Activated CD8-positive, alpha-beta T cell treated with anti-CD3 and anti-CD28 coated beads for 36 hours (primary cell): ENCODE measurements around the gene PDCD4. TPM values are rescaled to one million over a fixed set of nuclear protein-coding genes. Genes with fewer than 3 reads are reported as not detected.

Source experiments
- ATAC-seq: fragments of 200-7000 bp; cut with Tn5 transposase; one replicate; pipeline ENCODE4 v1.10.0; 2021; ENCODE audit warnings: mild to moderate bottlenecking, moderate library complexity
- CTCF ChIA-PET: fragments of 350-600 bp; sonication (Branson Sonifier 250); formaldehyde crosslinking; loops from one replicate; lab custom pipeline; 2021; ENCODE audit warnings: antibody characterized with exemption; lab: Charles Lee
- POLR2A ChIA-PET: fragments of 350-600 bp; sonication (Branson Sonifier 250); formaldehyde crosslinking; loops from one replicate; lab custom pipeline; 2021; ENCODE audit warnings: antibody characterized with exemption; lab: Charles Lee
- DNase-seq: peaks from one replicate; pipeline ENCODE4 v3.0.0-alpha.2; 2020
- H3K27ac Mint-ChIP-seq: one replicate; pipeline ENCODE4 v1.8.0; 2021; ENCODE audit warnings: mild to moderate bottlenecking, mixed read lengths
- H3K27me3 Mint-ChIP-seq: one replicate; pipeline ENCODE4 v1.8.0; 2021; ENCODE audit warnings: mixed read lengths
- H3K36me3 Mint-ChIP-seq: one replicate; pipeline ENCODE4 v1.8.0; 2021; ENCODE audit warnings: low read depth, mixed read lengths
- H3K4me1 Mint-ChIP-seq: one replicate; pipeline ENCODE4 v1.8.0; 2021; ENCODE audit warnings: low read depth, mixed read lengths
- H3K4me3 Mint-ChIP-seq: one replicate; pipeline ENCODE4 v1.8.0; 2021; ENCODE audit warnings: mild to moderate bottlenecking, moderate library complexity, mixed read lengths
- H3K9me3 Mint-ChIP-seq: one replicate; pipeline ENCODE4 v1.8.0; 2021; ENCODE audit warnings: mixed read lengths
- intact Hi-C: fragments of 100-400 bp; cut with micrococcal nuclease; formaldehyde crosslinking; loops from one replicate; pipeline ENCODE4 v1.10.0; 2022
- total RNA-seq, 2 experiments: library from RNA; stranded (reverse); gene quantifications; one replicate each; pipeline ENCODE4 v1.2.3, GENCODE V29; 2021
- TF ChIP-seq, protein P1 (sequence below): fragments of 200-600 bp; IDR thresholded peaks from one replicate; pipeline ENCODE4 v1.8.0; 2022; ENCODE audit warnings: antibody characterized with exemption, mild to moderate bottlenecking

Gene PDCD4
- total RNA-seq, 2 experiments from 2014 or later: 186 to 190 TPM

DNA sequence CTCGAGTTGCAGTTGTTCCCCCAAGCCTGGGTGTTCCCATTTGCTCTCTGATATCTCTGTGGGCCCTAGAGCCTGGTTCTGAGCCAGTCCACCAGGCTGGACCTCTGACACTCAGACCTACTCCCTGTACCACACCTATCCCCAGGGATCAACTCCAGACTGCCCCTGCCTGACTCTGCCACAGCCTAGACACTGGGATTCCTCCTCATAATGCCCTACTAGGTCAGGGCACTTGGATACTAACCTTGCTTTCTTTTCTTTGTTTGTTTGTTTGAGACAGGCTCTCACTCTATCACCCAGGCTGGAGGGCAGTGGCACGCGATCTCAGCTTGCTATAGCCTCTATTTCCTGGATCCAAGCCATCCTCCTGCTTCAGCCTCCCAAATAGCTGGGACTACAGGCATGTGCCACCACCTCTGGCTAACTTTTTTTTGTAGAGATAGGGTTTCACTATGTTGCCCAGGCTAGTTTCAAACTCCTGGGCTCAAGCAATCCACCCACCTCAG, 30.8 kb upstream of the PDCD4 start:
- CTCF ChIA-PET: interaction anchor here (1.2 to 2.4 kb wide), 3 partner anchors 39 to 95 kb away, joined by 5 to 11 read pairs (median 6); no protein-coding TSS in a partner anchor
- ATAC-seq (no peak), DNase-seq (no peak)
- Mint-ChIP-seq H3K27me3 (no peaks in the 10 kb centered on the region), H3K9me3 (no peaks in the 10 kb centered on the region), H3K36me3 (no peaks in the 10 kb centered on the region), H3K4me1 (peaks cover 67% of the 10 kb centered on the region), H3K4me3 (no peak overlapping the region), H3K27ac (peak overlapping the region; percentile 86)
- TF ChIP-seq, protein P1, sequence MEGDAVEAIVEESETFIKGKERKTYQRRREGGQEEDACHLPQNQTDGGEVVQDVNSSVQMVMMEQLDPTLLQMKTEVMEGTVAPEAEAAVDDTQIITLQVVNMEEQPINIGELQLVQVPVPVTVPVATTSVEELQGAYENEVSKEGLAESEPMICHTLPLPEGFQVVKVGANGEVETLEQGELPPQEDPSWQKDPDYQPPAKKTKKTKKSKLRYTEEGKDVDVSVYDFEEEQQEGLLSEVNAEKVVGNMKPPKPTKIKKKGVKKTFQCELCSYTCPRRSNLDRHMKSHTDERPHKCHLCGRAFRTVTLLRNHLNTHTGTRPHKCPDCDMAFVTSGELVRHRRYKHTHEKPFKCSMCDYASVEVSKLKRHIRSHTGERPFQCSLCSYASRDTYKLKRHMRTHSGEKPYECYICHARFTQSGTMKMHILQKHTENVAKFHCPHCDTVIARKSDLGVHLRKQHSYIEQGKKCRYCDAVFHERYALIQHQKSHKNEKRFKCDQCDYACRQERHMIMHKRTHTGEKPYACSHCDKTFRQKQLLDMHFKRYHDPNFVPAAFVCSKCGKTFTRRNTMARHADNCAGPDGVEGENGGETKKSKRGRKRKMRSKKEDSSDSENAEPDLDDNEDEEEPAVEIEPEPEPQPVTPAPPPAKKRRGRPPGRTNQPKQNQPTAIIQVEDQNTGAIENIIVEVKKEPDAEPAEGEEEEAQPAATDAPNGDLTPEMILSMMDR: no peak
- intact Hi-C loops: no loop called here
- POLR2A ChIA-PET: interaction anchor here (0.9 to 3.9 kb wide), 5 partner anchors 8 to 37 kb away, joined by 3 to 25 read pairs (median 4); no protein-coding TSS in a partner anchor

DNA sequence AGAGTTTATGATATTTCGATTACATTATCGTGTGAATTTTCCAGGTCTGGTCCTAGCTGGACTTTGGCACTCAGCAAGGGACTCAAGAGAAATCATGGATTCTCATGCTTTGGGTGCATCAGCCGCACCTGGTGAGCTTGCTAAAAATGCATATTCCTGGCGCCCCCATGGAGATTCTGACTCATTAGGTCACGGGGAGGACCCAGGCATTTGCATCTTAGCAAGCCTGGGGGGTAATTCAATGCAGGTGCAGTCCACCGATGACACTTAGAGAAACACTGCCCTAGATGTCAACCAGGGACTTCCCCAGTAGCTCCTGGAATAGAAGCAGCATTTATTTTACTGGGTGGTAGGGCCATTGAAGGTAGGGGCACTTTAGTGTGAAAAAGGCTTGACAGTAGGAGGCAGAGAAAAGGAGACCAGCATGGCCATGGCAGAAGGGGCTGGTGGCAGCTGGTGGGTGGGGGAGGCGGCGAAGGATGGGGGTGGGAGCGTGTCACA, 29.9 kb upstream of the PDCD4 start:
- H3K4me3 Mint-ChIP-seq: peak overlapping the region; percentile 44

DNA sequence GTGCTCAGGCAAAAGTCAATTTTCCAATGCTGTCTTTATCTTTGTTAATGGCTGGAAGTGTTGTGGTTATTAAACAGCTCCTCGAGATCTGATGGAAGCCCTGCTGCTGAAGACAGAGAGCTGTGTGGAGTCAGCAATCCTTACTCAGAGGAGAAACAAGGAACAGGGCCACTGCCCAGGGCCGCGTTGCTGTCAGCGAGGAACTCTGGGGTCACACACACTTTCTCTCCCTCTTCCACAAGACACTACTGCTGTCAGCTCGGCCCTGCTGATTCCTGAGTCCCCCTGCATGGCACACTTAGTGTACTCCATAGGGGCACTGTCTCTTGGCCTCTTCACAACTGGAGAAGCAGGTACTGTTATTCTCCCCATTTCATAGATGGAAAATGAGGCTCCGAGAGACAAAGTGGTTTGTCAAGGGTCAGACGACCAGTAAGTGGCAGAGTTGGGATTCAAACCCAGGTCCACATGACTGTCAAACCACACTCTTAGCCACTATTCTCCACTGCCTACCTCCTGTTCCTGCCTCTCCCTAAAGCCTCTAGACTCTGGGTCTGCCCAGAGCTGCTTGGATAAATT, 29.3 kb upstream of the PDCD4 start:
- Mint-ChIP-seq H3K4me1 (peaks cover 53% of the 10 kb centered on the region), H3K36me3 (no peaks in the 10 kb centered on the region), H3K9me3 (no peaks in the 10 kb centered on the region), H3K27me3 (no peaks in the 10 kb centered on the region), H3K27ac (peak overlapping the region; percentile 86), H3K4me3 (peak overlapping the region; percentile 44)
- ChIA-PET POLR2A (interaction anchor here (1.1 to 3.9 kb wide), 12 partner anchors 10 to 49 kb away, joined by 3 to 25 read pairs (median 4); partner anchors contain the start of gene PDCD4), CTCF (interaction anchor here (0.8 to 2.4 kb wide), 8 partner anchors 10 to 96 kb away, joined by 3 to 11 read pairs (median 4); no protein-coding TSS in a partner anchor)
- intact Hi-C loops: no loop called here
- ATAC-seq (peak; percentile 9), DNase-seq (no peak)
- TF ChIP-seq, protein P1: no peak

More for the DNA sequence above, 29.9 kb upstream of the PDCD4 start:
- CTCF ChIA-PET: interaction anchor here (1.2 to 2.4 kb wide), 5 partner anchors 23 to 96 kb away, joined by 3 to 11 read pairs (median 5); no protein-coding TSS in a partner anchor
- TF ChIP-seq, protein P1: no peak
- Mint-ChIP-seq H3K27ac (peak overlapping the region; percentile 86), H3K9me3 (no peaks in the 10 kb centered on the region), H3K27me3 (no peaks in the 10 kb centered on the region), H3K4me1 (peaks cover 59% of the 10 kb centered on the region), H3K36me3 (no peaks in the 10 kb centered on the region)
- DNase-seq (peak; percentile 86), ATAC-seq (peak; percentile 80)
- POLR2A ChIA-PET: interaction anchor here (0.9 to 3.9 kb wide), 12 partner anchors 9 to 49 kb away, joined by 3 to 25 read pairs (median 4); no protein-coding TSS in a partner anchor
- intact Hi-C loops: no loop called here

DNA sequence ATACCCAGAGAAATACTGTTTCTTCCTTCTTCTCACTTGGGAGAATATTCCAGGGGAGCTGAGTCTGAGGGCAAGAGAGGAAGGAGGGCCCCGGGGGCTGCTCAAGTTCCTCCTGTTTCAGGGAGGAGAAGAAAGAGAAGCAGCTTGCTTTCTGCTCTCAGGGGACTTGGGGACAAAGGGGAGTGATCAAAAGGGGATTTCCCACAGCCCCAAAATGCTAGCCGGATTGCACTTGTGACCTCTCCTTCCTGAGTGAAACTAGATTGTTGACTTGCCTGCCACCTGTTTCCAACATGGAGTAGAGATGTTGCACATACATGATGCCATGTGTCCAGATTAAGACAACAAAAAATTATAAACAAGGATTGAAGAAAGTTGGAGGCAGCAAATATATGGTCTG, 28.7 kb upstream of the PDCD4 start:
- Mint-ChIP-seq H3K27ac (peak overlapping the region; percentile 86), H3K4me3 (peak overlapping the region; percentile 44), H3K27me3 (no peaks in the 10 kb centered on the region), H3K4me1 (peaks cover 52% of the 10 kb centered on the region), H3K9me3 (no peaks in the 10 kb centered on the region), H3K36me3 (no peaks in the 10 kb centered on the region)
- TF ChIP-seq, protein P1: no peak
- DNase-seq (peak; percentile 82), ATAC-seq (peak; percentile 76)
- CTCF ChIA-PET: interaction anchor here (0.7 to 2.4 kb wide), 9 partner anchors 9 to 97 kb away, joined by 3 to 11 read pairs (median 4); no protein-coding TSS in a partner anchor
- POLR2A ChIA-PET: interaction anchor here (1.1 to 3.9 kb wide), 11 partner anchors 9 to 50 kb away, joined by 3 to 25 read pairs (median 4); partner anchors contain the start of gene PDCD4
- intact Hi-C loops: no loop called here
